ENCODE measurements around the gene PWWP2B. TPM values are rescaled to one million over a fixed set of nuclear protein-coding genes. Genes with fewer than 3 reads are reported as not detected.
A peak's percentile ranks its signal among the peaks of the same experiment; 100 is the strongest.
"Not testable (repeated sequence)": the region's sequence is repeated elsewhere in the genome, so short reads cannot be mapped to it uniquely, and the experiment has no call there.

The PWWP2B gene
- total RNA-seq, 1 experiment from 2014 or later: 51.6 TPM

- CTCF ChIA-PET: no interaction called here
- H3K4me1 ChIP-seq (ENCODE audit: control insufficient read depth, insufficient read depth, low read length): no peaks in the 10 kb centered on the region
- ATAC-seq (no peak), DNase-seq (ENCODE audit: low read depth, low spot score) (no peak)
- H3K27ac ChIP-seq (ENCODE audit: low read length): no peak overlapping the region
- no peaks in the 10 kb centered on the region for H3K9me3 ChIP-seq (ENCODE audit: control insufficient read depth, insufficient read depth, low read depth, low read length)
- POLR2A ChIA-PET: no interaction called here
- in situ Hi-C loops (cut with HindIII; ENCODE audit: low pct_unique_long_range_greater_than_20kb, low sequenced_read_pairs): no loop called here
- intact Hi-C loops (cut with micrococcal nuclease; ENCODE audit: unreplicated experiment): no loop called here
- H3K4me3 ChIP-seq (ENCODE audit: low read depth in 2 of 2, low read length in 2 of 2): no peak overlapping the region
- H3K36me3 ChIP-seq (ENCODE audit: control insufficient read depth, insufficient read depth, low read length): no peaks in the 10 kb centered on the region
- TF ChIP-seq CTCF (IDR thresholded peaks at IDR 0.05) (no peak), POLR2AphosphoS5 (IDR thresholded peaks at IDR 0.05; ENCODE audit: low read depth, low read length) (no peak), TCF7L2 (IDR thresholded peaks at IDR 0.05; ENCODE audit: low read depth, low read length) (no peak), REST (IDR thresholded peaks at IDR 0.05; ENCODE audit: insufficient read depth in 1 of 2, low read depth in 2 of 2, low read length in 1 of 2) (no peak), SIN3A (IDR thresholded peaks at IDR 0.05; ENCODE audit: borderline replicate concordance, insufficient read depth, low read depth, low read length) (no peak)
- H3K27me3 ChIP-seq (ENCODE audit: control insufficient read depth, insufficient read depth, low read length): no peaks in the 10 kb centered on the region
- no TSS peak for BruUV-seq (replicated peaks)
These were observed 45.4 kb upstream of the PWWP2B start for GRCh38 chr10:132351611-132352010.

GRCh38 chr10:132352462-132353308, 44.3 kb upstream of the PWWP2B start:
- H3K4me1 ChIP-seq (ENCODE audit: control insufficient read depth, insufficient read depth, low read length); H3K4me3 ChIP-seq (ENCODE audit: low read depth in 2 of 2, low read length in 2 of 2); H3K27ac ChIP-seq (ENCODE audit: low read length); in situ Hi-C loops (cut with HindIII; ENCODE audit: low pct_unique_long_range_greater_than_20kb, low sequenced_read_pairs); POLR2A ChIA-PET; BruUV-seq (replicated peaks); H3K9me3 ChIP-seq (ENCODE audit: control insufficient read depth, insufficient read depth, low read depth, low read length); CTCF ChIA-PET; H3K36me3 ChIP-seq (ENCODE audit: control insufficient read depth, insufficient read depth, low read length); H3K27me3 ChIP-seq (ENCODE audit: control insufficient read depth, insufficient read depth, low read length): not testable (repeated sequence)
- peak; percentile 90 for TF ChIP-seq CTCF (IDR thresholded peaks at IDR 0.05)
- ATAC-seq (peak; percentile 85), DNase-seq (ENCODE audit: low read depth, low spot score) (peak; percentile 33)
- intact Hi-C loops (cut with micrococcal nuclease; ENCODE audit: unreplicated experiment): loop anchor here (1.0 kb wide), 1 partner anchor 129 kb away; no protein-coding TSS in a partner anchor

Measured in Panc1 (cell line).